ENCODE results near the gene MED15.

Gene MED15

GRCh38 chr22:20567993-20568417 lies 60.6 kb downstream of the MED15 start:
- H3K27ac Mint-ChIP-seq = peak overlapping the region in 2 of 3 experiments; percentile 86 to 91
- no peak overlapping the region for H3K4me3 Mint-ChIP-seq
- peaks cover 3% of the 10 kb centered on the region for H3K4me1 Mint-ChIP-seq
- peak in 2 of 3 experiments; percentile 14 to 32 for TF ChIP-seq CTCF (IDR thresholded peaks at IDR 0.05; ENCODE audit: unreplicated experiment in 3 of 3)
- H3K36me3 Mint-ChIP-seq (ENCODE audit: low read depth) = peaks cover 55% of the 10 kb centered on the region
- H3K9me3 Mint-ChIP-seq = no peaks in the 10 kb centered on the region
- no peaks in the 10 kb centered on the region for H3K27me3 Mint-ChIP-seq (ENCODE audit: low read depth)

- Mint-ChIP-seq H3K4me1 (peaks cover 3% of the 10 kb centered on the region), H3K36me3 (ENCODE audit: low read depth) (peaks cover 59% of the 10 kb centered on the region), H3K9me3 (no peaks in the 10 kb centered on the region), H3K4me3 (no peak overlapping the region), H3K27ac (peak overlapping the region; percentile 28 to 68 (median 60)), H3K27me3 (ENCODE audit: low read depth) (no peaks in the 10 kb centered on the region)
- no peak for TF ChIP-seq CTCF (IDR thresholded peaks at IDR 0.05; ENCODE audit: unreplicated experiment in 3 of 3)
Observed at GRCh38 chr22:20568502-20569058, 61.2 kb downstream of the MED15 start.

GRCh38 chr22:20569059-20570058 lies 61.9 kb downstream of the MED15 start:
- Mint-ChIP-seq H3K9me3 (no peaks in the 10 kb centered on the region), H3K27ac (peak overlapping the region; percentile 28 to 68 (median 60)), H3K4me1 (peaks cover 3% of the 10 kb centered on the region), H3K27me3 (ENCODE audit: low read depth) (no peaks in the 10 kb centered on the region), H3K36me3 (ENCODE audit: low read depth) (peaks cover 64% of the 10 kb centered on the region), H3K4me3 (no peak overlapping the region)
- TF ChIP-seq CTCF (IDR thresholded peaks at IDR 0.05; ENCODE audit: unreplicated experiment in 3 of 3) = no peak

- Mint-ChIP-seq H3K36me3 (ENCODE audit: low read depth) (peaks cover 64% of the 10 kb centered on the region), H3K4me1 (peaks cover 3% of the 10 kb centered on the region), H3K9me3 (no peaks in the 10 kb centered on the region), H3K27me3 (ENCODE audit: low read depth) (no peaks in the 10 kb centered on the region), H3K4me3 (no peak overlapping the region), H3K27ac (no peak overlapping the region)
- TF ChIP-seq CTCF (IDR thresholded peaks at IDR 0.05; ENCODE audit: unreplicated experiment in 3 of 3) = no peak
Observed at GRCh38 chr22:20571078-20571503, 63.7 kb downstream of the MED15 start.

- Mint-ChIP-seq H3K27me3 (ENCODE audit: low read depth) (no peaks in the 10 kb centered on the region), H3K9me3 (no peaks in the 10 kb centered on the region), H3K36me3 (ENCODE audit: low read depth) (peaks cover 64% of the 10 kb centered on the region), H3K4me3 (no peak overlapping the region), H3K4me1 (peaks cover 3% of the 10 kb centered on the region), H3K27ac (no peak overlapping the region)
- peak; percentile 47 to 59 (median 48) for TF ChIP-seq CTCF (IDR thresholded peaks at IDR 0.05; ENCODE audit: unreplicated experiment in 3 of 3)
Observed at GRCh38 chr22:20571531-20572007, 64.2 kb downstream of the MED15 start.
